DMS153 (cell line): Measurements from ENCODE around the gene SYNGAP1.
"Not testable (repeated sequence)": the region's sequence is repeated elsewhere in the genome, so short reads cannot be mapped to it uniquely, and the experiment has no call there.

Source experiments
- DNase-seq: peaks from one replicate; lab custom pipeline; 2025; lab: John Stamatoyannopoulos, UW

SYNGAP1 gene

GRCh38 chr6:33419580-33420490, at the start of gene SYNGAP1:
TSS of gene SYNGAP1 (plus strand) at chr6:33420065. CDS start at chr6:33420265, 200 bp downstream.
- DNase-seq, result no peak

GRCh38 chr6:33371901-33372300, 48.0 kb upstream of the SYNGAP1 start:
- not testable (repeated sequence) for DNase-seq

GRCh38 chr6:33372526-33373123, 47.2 kb upstream of the SYNGAP1 start:
- DNase-seq, result no peak

GRCh38 chr6:33373960-33374910, 45.6 kb upstream of the SYNGAP1 start:
- no peak for DNase-seq

GRCh38 chr6:33375143-33375671, 44.7 kb upstream of the SYNGAP1 start:
- no peak for DNase-seq

GRCh38 chr6:33377171-33377570, 42.7 kb upstream of the SYNGAP1 start:
- no peak for DNase-seq

GRCh38 chr6:33379184-33379583, 40.7 kb upstream of the SYNGAP1 start:
- not testable (repeated sequence) for DNase-seq

GRCh38 chr6:33380272-33380981, 39.4 kb upstream of the SYNGAP1 start:
- no peak for DNase-seq

- DNase-seq, result no peak
These were observed 36.3 kb upstream of the SYNGAP1 start for GRCh38 chr6:33383427-33384185.

GRCh38 chr6:33384581-33385020, 35.3 kb upstream of the SYNGAP1 start:
- DNase-seq, result no peak

GRCh38 chr6:33390173-33390572, 29.7 kb upstream of the SYNGAP1 start:
- DNase-seq, result no peak

- DNase-seq, result no peak
These were observed 29.0 kb upstream of the SYNGAP1 start for GRCh38 chr6:33390767-33391277.

GRCh38 chr6:33391278-33391921, 28.5 kb upstream of the SYNGAP1 start, which contains the start of gene KIFC1:
TSS of gene KIFC1 (plus strand) at chr6:33391823. CDS start at chr6:33391986, 163 bp downstream.
- peak; percentile 100 for DNase-seq

GRCh38 chr6:33391922-33392594, 27.8 kb upstream of the SYNGAP1 start:
- no peak for DNase-seq

GRCh38 chr6:33392595-33392948, 27.3 kb upstream of the SYNGAP1 start:
- DNase-seq, result no peak

- no peak for DNase-seq
These were observed 26.9 kb upstream of the SYNGAP1 start for GRCh38 chr6:33392979-33393378.

- DNase-seq, result no peak
These were observed 22.3 kb upstream of the SYNGAP1 start for GRCh38 chr6:33397541-33397940.

- DNase-seq, result not testable (repeated sequence)
These were observed 21.3 kb upstream of the SYNGAP1 start for GRCh38 chr6:33398601-33399000.

GRCh38 chr6:33399881-33400280, 20.0 kb upstream of the SYNGAP1 start:
- not testable (repeated sequence) for DNase-seq
